K562 (cell line): ENCODE measurements around the gene WT1. TPM values are rescaled to one million over a fixed set of nuclear protein-coding genes. Genes with fewer than 3 reads are reported as not detected.
A peak's percentile ranks its signal among the peaks of the same experiment; 100 is the strongest.

Experiments used
- ATAC-seq: fragments of 200-7000 bp; cut with Tn5 transposase; 3 replicates; pipeline ENCODE4 v1.9.1; 2020; ENCODE audit warnings: moderate library complexity
- BruUV-seq: library from RNA; stranded (reverse); fragments of 400-500 nt; replicated peaks from 2 replicates; lab custom pipeline; 2021; lab: Mats Ljungman, UMichigan
- CTCF ChIA-PET: fragments of 300-600 bp; formaldehyde crosslinking; extraction: SDS; loops from one replicate; lab custom pipeline; 2021; ENCODE audit warnings: low intra/inter-chr PET ratio; lab: Yijun Ruan, JAX
- POLR2A ChIA-PET: fragments of 300-600, 350-650 bp; sonication (Branson Sonifier 250); formaldehyde crosslinking; extraction: SDS; loops from one replicate; lab custom pipeline; 2021; ENCODE audit warnings: antibody characterized with exemption, inconsistent platforms; lab: Yijun Ruan, JAX
- DNase-seq, 4 experiments: peaks; one replicate each; pipeline versions ENCODE4 v3.0.0 to v3.0.0-alpha.2; 2011 to 2018; ENCODE audit warnings: low spot score in 3 of 4, mixed read lengths in 3 of 4; ENCODE audit errors: extremely low read depth in 1 of 4
- FAIRE-seq: peaks from 2 replicates; lab custom pipeline; 2011; peaks lifted over from hg19 to GRCh38; lab: Jason Lieb, UNC
- H2AFZ ChIP-seq: 2 replicates; pipeline ENCODE4 v1.6.0; 2011; ENCODE audit warnings: low read depth, low read length, control low read depth, inconsistent platforms
- H3K27ac ChIP-seq: fragments of 200-600 bp; 3 replicates; pipeline ENCODE4 v1.8.0; 2011; ENCODE audit warnings: low read depth, mild to moderate bottlenecking, control low read depth, inconsistent platforms, low read length, moderate library complexity, mixed read lengths; ENCODE audit errors: extremely low read depth
- H3K27me3 ChIP-seq, 2 experiments: fragments of 300-600 bp in 1 of 2; 2 replicates in 1 of 2; 3 replicates in 1 of 2; pipeline versions ENCODE4 v1.6.0 to v1.8.0; 2011; ENCODE audit warnings: inconsistent platforms in 2 of 2, low read length in 2 of 2, mild to moderate bottlenecking in 1 of 2, mixed read lengths in 1 of 2, moderate library complexity in 1 of 2; ENCODE audit not compliant: control insufficient read depth in 2 of 2, insufficient read depth in 2 of 2
- H3K36me3 ChIP-seq: fragments of 300-600 bp; 3 replicates; pipeline ENCODE4 v1.8.0; 2011; ENCODE audit warnings: mild to moderate bottlenecking, low read length, inconsistent platforms; ENCODE audit not compliant: control insufficient read depth, insufficient read depth
- H3K4me1 ChIP-seq, 2 experiments: fragments of 200-600 bp in 1 of 2; replicated peaks in 1 of 2; 2 replicates in 1 of 2; 3 replicates in 1 of 2; pipeline versions ENCODE4 v1.5.1 to v1.8.0; 2011; ENCODE audit warnings: inconsistent platforms in 2 of 2, low read length in 2 of 2, mild to moderate bottlenecking in 1 of 2, mixed read lengths in 1 of 2, moderate library complexity in 1 of 2; ENCODE audit not compliant: control insufficient read depth in 2 of 2, insufficient read depth in 2 of 2
- H3K4me2 ChIP-seq: 2 replicates; pipeline ENCODE4 v1.6.1; 2011; ENCODE audit warnings: low read length, control low read depth, inconsistent platforms, mixed read lengths; ENCODE audit not compliant: insufficient read depth
- H3K4me3 ChIP-seq: fragments of 200-600 bp; sonication (generic), shearing (Covaris generic); 2 replicates; pipeline ENCODE4 v1.5.1; 2016; ENCODE audit warnings: control low read depth, inconsistent platforms
- H3K79me2 ChIP-seq: fragments of 200-600 bp; 3 replicates; pipeline ENCODE4 v1.8.0; 2011; ENCODE audit warnings: low read length, inconsistent platforms; ENCODE audit not compliant: control insufficient read depth, insufficient read depth
- H3K9ac ChIP-seq, 2 experiments: 2 replicates each; pipeline versions ENCODE4 v1.6.0 to v1.6.1; 2011; ENCODE audit warnings: low read depth in 2 of 2, low read length in 2 of 2, control low read depth in 1 of 2, inconsistent platforms in 1 of 2, mild to moderate bottlenecking in 1 of 2, mixed read lengths in 1 of 2; ENCODE audit not compliant: insufficient read depth in 1 of 2
- H3K9me1 ChIP-seq: one replicate; pipeline ENCODE4 v1.6.0; 2011; ENCODE audit warnings: inconsistent platforms, mild to moderate bottlenecking, low read length, moderate library complexity; ENCODE audit not compliant: control insufficient read depth, insufficient read depth
- H3K9me3 ChIP-seq: replicated peaks from 2 replicates; pipeline ENCODE4 v1.5.1; 2011; ENCODE audit warnings: low read depth, low read length, inconsistent platforms; ENCODE audit not compliant: control insufficient read depth, insufficient read depth
- H4K20me1 ChIP-seq: replicated peaks from 2 replicates; pipeline ENCODE4 v1.6.1; 2011; ENCODE audit warnings: low read length, inconsistent platforms, mixed read lengths; ENCODE audit not compliant: control insufficient read depth, insufficient read depth
- ARID1B ChIP-seq: fragments of 450-650 bp; IDR thresholded peaks from 2 replicates; pipeline ENCODE4 v1.6.1; 2016; ENCODE audit warnings: antibody characterized with exemption, mild to moderate bottlenecking, inconsistent platforms
- BDP1 ChIP-seq: IDR thresholded peaks from 3 replicates; pipeline ENCODE4 v1.6.1; 2011; ENCODE audit not compliant: insufficient read length, insufficient read depth
- CBFA2T3 ChIP-seq: fragments of 450-650 bp; IDR thresholded peaks from 2 replicates; pipeline ENCODE4 v1.6.1; 2017
- DEAF1 ChIP-seq: fragments of 450-650 bp; formaldehyde crosslinking; IDR thresholded peaks from 2 replicates; pipeline ENCODE4 v1.4.0; 2020; ENCODE audit warnings: mild to moderate bottlenecking, moderate library complexity
- E2F3 ChIP-seq: fragments of 250-450 bp; sonication (Bioruptor Pico); IDR thresholded peaks from 2 replicates; pipeline ENCODE4 v1.4.0; 2020; ENCODE audit warnings: mild to moderate bottlenecking
- FUS ChIP-seq: fragments of 200-400 bp; formaldehyde crosslinking; optimal IDR thresholded peaks from 2 replicates; pipeline ENCODE3; 2017; ENCODE audit warnings: low read depth, low read length
- HDAC2 ChIP-seq: fragments of 450-650 bp; IDR thresholded peaks from 2 replicates; pipeline ENCODE4 v1.6.1; 2016; ENCODE audit warnings: mild to moderate bottlenecking
- IRF9 ChIP-seq: fragments of 450-650 bp; IDR thresholded peaks from 2 replicates; pipeline ENCODE4 v1.6.1; 2016; ENCODE audit warnings: missing biosample characterization, missing genetic modification characterization
- JUNB ChIP-seq: fragments of 450-650 bp; formaldehyde crosslinking; conservative IDR thresholded peaks from 2 replicates; pipeline ENCODE4 v1.4.0; 2020; ENCODE audit warnings: mild to moderate bottlenecking
- KAT8 ChIP-seq: fragments of 450-650 bp; IDR thresholded peaks from 2 replicates; pipeline ENCODE4 v1.6.1; 2016; ENCODE audit warnings: low read depth, mild to moderate bottlenecking
- LEF1 ChIP-seq: fragments of 450-650 bp; IDR thresholded peaks from 2 replicates; pipeline ENCODE4 v1.6.1; 2016; ENCODE audit warnings: mild to moderate bottlenecking
- NFATC3 ChIP-seq: fragments of 450-650 bp; IDR thresholded peaks from 2 replicates; pipeline ENCODE4 v1.6.1; 2017; ENCODE audit warnings: mild to moderate bottlenecking
- NFRKB ChIP-seq: fragments of 450-650 bp; IDR thresholded peaks from 2 replicates; pipeline ENCODE4 v1.6.1; 2016; ENCODE audit warnings: low read depth
- NR2C2 ChIP-seq, 2 experiments: fragments of 200-800 bp in 1 of 2; sonication (Bioruptor generic) in 1 of 2; sonication (generic) in 1 of 2; formaldehyde crosslinking in 1 of 2; IDR thresholded peaks; 2 replicates each; pipeline versions ENCODE4 v1.6.1 to v1.8.0; 2016 to 2022; ENCODE audit warnings: mild to moderate bottlenecking in 1 of 2, missing compliant biosample characterization in 1 of 2, missing genetic modification characterization in 1 of 2, missing genetic modification reagents in 1 of 2
- SAFB ChIP-seq: fragments of 200-400 bp; formaldehyde crosslinking; IDR thresholded peaks from 2 replicates; pipeline ENCODE4 v1.6.1; 2017; ENCODE audit warnings: low read depth, low read length, borderline replicate concordance
- YBX1 ChIP-seq: fragments of 450-650 bp; IDR thresholded peaks from 2 replicates; pipeline ENCODE4 v1.7.1; 2016; ENCODE audit warnings: mild to moderate bottlenecking
- ZNF175 ChIP-seq: fragments of 200-800 bp; sonication (Bioruptor generic); IDR thresholded peaks from 2 replicates; pipeline ENCODE4 v1.6.1; 2016; ENCODE audit warnings: low read depth, mild to moderate bottlenecking, missing genetic modification characterization, missing compliant biosample characterization
- ZNF282 ChIP-seq: sonication (generic); formaldehyde crosslinking; IDR thresholded peaks from 2 replicates; pipeline ENCODE4 v1.8.1; 2023; ENCODE audit warnings: missing genetic modification reagents
- ZNF589 ChIP-seq: fragments of 200-800 bp; sonication (Bioruptor generic); IDR thresholded peaks from 2 replicates; pipeline ENCODE4 v1.6.1; 2016; ENCODE audit warnings: low read depth, missing genetic modification characterization, missing compliant biosample characterization
- ZNF644 ChIP-seq: fragments of 200-800 bp; sonication (Bioruptor generic); IDR thresholded peaks from 2 replicates; pipeline ENCODE4 v1.6.1; 2016; ENCODE audit warnings: low read depth, missing genetic modification characterization, missing compliant biosample characterization
- ZNF764 ChIP-seq: fragments of 250-450 bp; sonication (Bioruptor Pico); IDR thresholded peaks from 2 replicates; pipeline ENCODE4 v1.4.0; 2020; ENCODE audit warnings: low read depth, mild to moderate bottlenecking, moderate library complexity
- WGBS: fragments of 100-300 bp; shearing (Covaris generic); methylation state at CpG from one replicate; pipeline ENCODE4 v1.1.6; 2016; ENCODE audit warnings: low coverage, mixed read lengths; ENCODE audit not compliant: insufficient coverage; ENCODE audit errors: missing lambda C conversion rate; 5-methylcytosine and 5-hydroxymethylcytosine counted together
- in situ Hi-C: fragments of 300-500 bp; cut with MboI; formaldehyde crosslinking; loops from 4 replicates; pipeline ENCODE4 v1.15.0; 2018; ENCODE audit warnings: inconsistent platforms, mixed read lengths
- intact Hi-C: fragments of 100-400 bp; cut with micrococcal nuclease; formaldehyde crosslinking; loops from 2 replicates; pipeline ENCODE4 v1.14.2; 2022
- polyA plus RNA-seq, 8 experiments: library from polyadenylated mRNA; depleted of rRNA in 4 of 8; stranded (reverse) in 5 of 8; unstranded in 3 of 8; fragments of >200 nt; fragmentation: Nextera tagmentation in 2 of 8; fragmentation: Illumina TruSeq in 1 of 8; extraction: Ambion mirVana in 2 of 8; extraction: Trizol in 1 of 8; gene quantifications; 2 replicates each; pipeline versions ENCODE4 v1.2.1 to v1.2.3, GENCODE V29; 2011 to 2014; ENCODE audit warnings: inconsistent platforms in 1 of 8, missing spikeins in 1 of 8
- total RNA-seq, 7 experiments: library from RNA; depleted of rRNA in 6 of 7; stranded (reverse); fragments of >200 nt in 6 of 7; fragmentation: Illumina TruSeq in 2 of 7; extraction: Trizol in 2 of 7; gene quantifications; 2 replicates each; pipeline versions ENCODE4 v1.2.1 to v1.2.3, GENCODE V29; 2011 to 2021; ENCODE audit warnings: low replicate concordance in 1 of 7

The WT1 gene
- total and polyA plus RNA-seq, 9 of the 15 experiments (the other 6 are each of a cell fraction or from before 2014, with no cell fraction given): 7.1 to 33.8 (median 19.4) TPM

- TF ChIP-seq JUNB (CRISPR knock-in tag) (no peak), NFRKB (no peak)
Measured at GRCh38 chr11:32387411-32387810, 47.9 kb downstream of the WT1 start (continued).

- no peaks in the 10 kb centered on the region for H3K9me1 ChIP-seq
- in situ Hi-C loops (loop anchor here (10.0 kb wide), 1 partner anchor 198 kb away; the partner anchor contains the start of gene EIF3M), intact Hi-C loops (loop anchor here (1.0 to 2.0 kb wide), 3 partner anchors 34 to 176 kb away; partner anchors contain the start of gene WT1)
- H3K27me3 ChIP-seq: no peaks in the 10 kb centered on the region
- peak overlapping the region; percentile 30 for H3K4me2 ChIP-seq
- peak; percentile 76 for ATAC-seq
- WGBS: 0% methylated on average over 8 of the region's 8 CpGs
- peak overlapping the region in 1 of 2 experiments; percentile 21; a peak in 2 of 4 replicates for H3K9ac ChIP-seq
- peak; percentile 85 for FAIRE-seq
- H3K27ac ChIP-seq: peak overlapping the region; percentile 59
- DNase-seq: peak; percentile 41 to 80 (median 62)
- H3K9me3 ChIP-seq: no peaks in the 10 kb centered on the region
- H4K20me1 ChIP-seq: no peaks in the 10 kb centered on the region
- ChIA-PET CTCF (interaction anchor here (0.6 to 1.2 kb wide), 2 partner anchors 406 to 997 kb away, joined by 3 read pairs; no protein-coding TSS in a partner anchor), POLR2A (interaction anchor here (0.7 to 1.9 kb wide), 5 partner anchors 11 to 775 kb away, joined by 3 to 7 read pairs (median 4); partner anchors contain the start of gene CSTF3)
- no peak overlapping the region for H3K4me3 ChIP-seq
- peaks cover 0 to 30% of the 10 kb centered on the region in 2 experiments; a peak in 4 of 5 replicates for H3K4me1 ChIP-seq
- no peaks in the 10 kb centered on the region for H3K79me2 ChIP-seq
- no TSS peak for BruUV-seq
- H2AFZ ChIP-seq: no peak overlapping the region
- H3K36me3 ChIP-seq: peaks cover 70% of the 10 kb centered on the region
- TF ChIP-seq ZNF175 (CRISPR knock-in tag) (peak; percentile 44; the same call in 1 of the 2 replicates), E2F3 (CRISPR knock-in tag) (no peak), CBFA2T3 (peak; percentile 82), LEF1 (peak; percentile 82), HDAC2 (peak; percentile 36; the same call in 1 of the 2 replicates), ARID1B (peak; percentile 95), SAFB (no peak), YBX1 (no peak), FUS (no peak), ZNF764 (CRISPR knock-in tag) (no peak), ZNF589 (peak; percentile 93), KAT8 (no peak), NFATC3 (no peak), ZNF644 (tag) (no peak), IRF9 (tag) (peak; percentile 53; the same call in 1 of the 2 replicates), NR2C2 (CRISPR knock-in tag; IDR thresholded peaks at IDR 0.05) (no peak), NR2C2 (tag; IDR thresholded peaks at IDR 0.05) (no peak), DEAF1 (CRISPR knock-in tag) (0 out of 2 replicates have a peak, but pooled peaks have one; percentile 14), ZNF282 (no peak), BDP1 (no peak)
Measured at GRCh38 chr11:32386770-32387377, 48.5 kb downstream of the WT1 start.
